ENCODE data around the gene YBEY.

The YBEY gene

DNA sequence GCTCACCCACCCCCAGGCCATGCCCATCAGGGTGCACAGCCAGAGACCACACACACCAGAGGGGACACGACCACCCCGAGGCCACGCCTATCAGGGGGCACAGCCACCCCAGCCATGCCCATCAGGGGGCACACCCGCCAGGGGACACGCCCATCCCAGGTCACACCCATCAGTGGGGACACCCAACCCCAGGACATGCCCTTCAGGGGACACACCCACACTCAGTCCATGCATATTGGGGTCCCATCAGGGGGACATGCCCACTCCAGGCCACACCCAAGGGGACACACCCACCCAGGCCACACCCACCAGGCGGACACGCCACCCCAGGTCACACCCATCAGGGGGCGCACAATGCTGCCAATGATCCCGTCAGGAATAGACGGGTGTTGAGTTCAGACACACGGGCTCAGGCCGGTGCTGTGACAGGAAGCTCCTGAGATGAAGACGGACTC is 21.4 kb upstream of the YBEY start:
- DNase-seq, result no peak

DNA sequence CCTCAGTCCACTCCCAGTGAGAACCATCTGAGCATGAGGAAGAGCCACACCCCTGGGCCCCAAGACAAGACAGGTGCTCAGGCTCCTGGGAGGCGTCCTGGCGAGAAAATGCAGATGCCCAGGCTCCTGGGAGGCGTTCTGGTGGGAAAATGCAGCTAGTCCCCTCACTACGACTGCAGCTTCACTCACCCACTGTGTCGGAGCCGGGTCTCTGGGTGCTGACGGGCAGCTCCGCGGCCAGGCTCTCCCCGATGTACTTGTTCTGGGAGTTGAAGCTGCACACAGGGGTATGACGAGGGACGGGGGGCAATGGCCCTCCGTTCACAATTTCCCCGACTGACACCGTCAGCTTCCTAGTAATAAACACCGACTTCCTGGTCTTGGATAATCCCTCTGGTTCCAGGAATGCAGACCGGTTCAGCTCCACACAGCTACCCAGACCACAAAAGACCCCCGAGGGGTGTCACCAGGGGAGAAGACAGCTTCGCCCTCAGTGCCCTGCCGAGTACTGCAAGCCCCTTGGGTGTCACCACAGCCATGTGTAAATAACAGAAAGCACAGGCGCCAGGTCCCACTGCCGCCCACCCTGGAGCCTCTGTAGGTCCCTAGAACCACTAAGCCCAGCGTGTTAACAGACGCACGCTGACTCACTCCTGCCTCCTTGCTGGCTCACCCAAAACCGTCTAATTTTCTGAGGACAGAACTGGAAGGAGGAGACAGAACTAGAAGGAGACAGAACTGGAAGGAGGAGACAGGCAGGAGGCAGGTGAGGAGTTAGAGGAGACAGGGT is 20.2 kb upstream of the YBEY start:
- no peak for DNase-seq

DNA sequence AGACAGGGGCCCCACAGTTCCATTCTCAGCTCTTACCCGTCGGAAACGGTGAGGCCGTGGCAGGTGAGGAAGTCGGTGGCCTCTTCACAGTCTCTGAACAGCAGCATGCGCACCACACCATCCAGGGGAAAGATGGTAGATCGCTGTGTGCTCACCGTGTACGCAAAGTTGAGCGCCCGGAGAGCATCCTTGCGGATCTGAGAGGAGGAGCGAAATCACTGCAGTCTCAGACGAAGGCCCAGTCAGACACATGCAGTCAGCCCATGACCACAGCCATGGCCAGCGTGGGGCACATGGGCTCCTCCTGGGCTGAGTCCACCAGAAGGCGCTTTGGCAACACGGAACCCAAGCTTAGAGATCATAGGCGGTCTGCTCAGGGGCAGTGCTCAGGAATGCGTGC is 19.2 kb upstream of the YBEY start:
- no peak for DNase-seq

DNA sequence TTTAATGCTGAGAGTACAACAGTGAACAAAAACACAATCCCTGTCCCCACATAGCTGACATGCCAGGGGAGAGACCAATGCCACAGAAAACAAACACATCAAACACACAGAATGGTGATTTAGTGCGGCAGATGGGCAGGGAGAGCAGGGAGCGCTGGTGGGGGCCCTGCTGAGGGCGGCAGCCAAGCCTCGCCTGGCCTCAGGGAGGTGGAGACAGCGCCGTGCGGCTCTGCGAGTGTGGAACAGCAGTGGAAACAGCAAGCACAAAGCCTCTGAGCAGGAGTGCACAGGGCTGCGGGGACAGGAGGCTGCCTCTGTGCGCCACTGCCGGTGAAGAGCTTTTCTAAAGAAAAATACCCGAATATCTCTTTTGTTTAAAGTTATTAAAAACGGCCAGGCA is 17.8 kb upstream of the YBEY start:
- DNase-seq, result no peak

DNA sequence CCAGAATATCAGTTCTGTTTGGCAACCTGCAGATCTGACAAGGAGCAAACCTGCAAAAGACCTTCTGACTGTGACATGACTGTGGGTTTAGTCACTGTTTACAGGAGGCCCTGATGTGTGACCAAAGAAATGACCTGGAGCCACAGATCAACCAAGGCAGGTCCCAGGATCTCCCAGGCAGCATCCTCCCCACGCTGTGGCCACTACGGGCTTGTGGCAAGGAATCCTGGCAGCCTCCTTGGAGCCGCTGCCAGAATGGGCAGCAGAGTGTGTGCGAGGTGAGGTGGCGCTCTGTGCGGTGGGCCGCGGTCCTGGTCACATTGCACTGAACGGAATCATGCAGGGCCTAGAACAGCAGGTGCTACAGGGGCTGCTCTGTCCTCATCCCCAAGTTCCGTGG is 16.7 kb upstream of the YBEY start:
- DNase-seq, result peak; percentile 96

DNA sequence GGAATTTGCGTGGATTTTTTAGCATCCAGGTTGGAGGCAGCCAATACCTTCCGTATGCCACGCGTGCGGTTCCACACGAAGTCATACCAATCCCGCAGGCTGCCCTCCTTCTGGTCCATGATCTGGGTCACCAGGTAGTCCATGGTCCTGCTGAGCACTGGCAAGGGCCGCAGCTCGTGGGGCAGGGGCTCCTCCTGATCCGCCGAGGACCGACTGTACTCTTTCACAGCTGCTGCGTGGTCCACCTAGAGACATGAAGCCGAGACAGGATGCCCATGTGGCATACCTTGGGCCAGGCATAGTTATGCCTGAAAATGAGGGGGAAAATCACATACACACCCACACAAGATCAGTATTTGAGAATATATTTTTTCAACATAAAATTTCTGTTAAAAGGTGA is 12.8 kb upstream of the YBEY start:
- no peak for DNase-seq

DNA sequence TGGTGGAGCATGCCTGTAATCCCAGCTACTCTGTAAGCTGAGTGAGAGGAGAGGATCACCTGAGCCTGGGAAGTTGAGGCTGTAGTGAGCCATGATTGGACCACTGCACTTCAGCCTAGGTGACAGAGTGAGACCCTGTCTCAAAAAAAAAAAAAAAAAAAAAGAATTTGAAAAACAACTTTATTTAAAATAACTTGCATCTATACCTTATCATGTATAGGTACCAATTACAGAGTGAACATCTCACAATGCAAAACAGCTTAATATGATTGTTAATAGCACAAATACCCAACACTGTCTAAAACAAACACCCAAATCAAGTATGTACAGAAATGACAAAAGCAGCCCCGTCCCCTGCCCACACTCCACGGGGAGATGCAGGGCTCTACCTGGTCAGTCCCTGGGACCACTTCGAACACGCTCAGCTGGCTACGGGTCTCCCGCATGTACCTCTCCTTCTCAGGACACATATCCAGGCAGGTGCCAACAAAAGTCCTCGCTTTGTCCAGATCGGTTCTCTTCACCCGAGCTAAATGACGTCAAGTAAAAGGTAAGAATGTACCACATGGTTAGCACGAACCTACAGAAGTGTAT is 11.2 kb upstream of the YBEY start:
- DNase-seq, result no peak

DNA sequence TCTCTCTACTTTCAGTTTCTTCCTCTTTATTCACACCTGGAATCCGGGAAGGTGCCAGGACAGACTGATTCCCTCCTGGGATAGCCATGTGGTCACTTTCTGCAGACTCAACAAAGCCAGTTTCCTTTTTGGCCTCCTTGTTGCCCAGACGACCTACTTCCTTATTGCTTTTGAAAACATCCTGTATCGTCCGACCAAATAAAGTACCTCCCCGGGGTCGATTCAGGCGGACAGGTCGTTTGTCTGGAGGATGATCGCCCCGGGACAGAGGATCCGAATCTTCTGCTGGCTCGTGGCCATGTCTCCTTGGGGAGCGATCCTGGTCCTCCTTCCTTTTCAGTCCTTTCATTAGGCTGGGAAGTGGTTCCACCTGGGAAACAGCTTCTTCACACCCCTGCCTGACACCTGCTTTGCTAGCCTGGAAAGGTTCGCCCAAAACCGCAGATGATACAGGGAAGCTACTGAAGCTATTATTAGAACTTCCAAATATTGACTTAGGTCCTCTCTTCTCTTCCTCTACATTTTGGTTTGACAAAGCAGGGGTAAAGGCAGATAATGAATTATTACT is 2.0 kb upstream of the YBEY start:
- DNase-seq, result no peak

DNA sequence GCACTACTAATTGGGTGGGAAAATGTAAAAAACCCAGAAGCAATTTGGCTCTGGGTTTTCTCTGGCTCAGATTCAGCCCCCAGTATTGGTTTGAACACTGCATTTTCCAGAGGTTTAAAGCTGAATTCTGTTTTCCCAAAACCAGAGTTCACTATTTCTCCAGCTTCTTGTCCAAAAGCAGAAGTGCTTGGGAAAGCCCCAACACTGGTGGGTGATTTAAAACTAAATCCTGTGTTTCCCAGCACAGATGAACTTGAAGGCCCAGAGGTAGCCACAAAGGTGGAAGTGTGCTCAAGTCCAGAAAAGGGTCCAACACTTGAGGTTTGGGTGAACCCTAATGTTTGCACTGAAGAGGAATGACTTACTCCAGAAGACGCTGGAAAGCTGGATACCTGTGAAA is 1.4 kb upstream of the YBEY start:
- no peak for DNase-seq

DNA sequence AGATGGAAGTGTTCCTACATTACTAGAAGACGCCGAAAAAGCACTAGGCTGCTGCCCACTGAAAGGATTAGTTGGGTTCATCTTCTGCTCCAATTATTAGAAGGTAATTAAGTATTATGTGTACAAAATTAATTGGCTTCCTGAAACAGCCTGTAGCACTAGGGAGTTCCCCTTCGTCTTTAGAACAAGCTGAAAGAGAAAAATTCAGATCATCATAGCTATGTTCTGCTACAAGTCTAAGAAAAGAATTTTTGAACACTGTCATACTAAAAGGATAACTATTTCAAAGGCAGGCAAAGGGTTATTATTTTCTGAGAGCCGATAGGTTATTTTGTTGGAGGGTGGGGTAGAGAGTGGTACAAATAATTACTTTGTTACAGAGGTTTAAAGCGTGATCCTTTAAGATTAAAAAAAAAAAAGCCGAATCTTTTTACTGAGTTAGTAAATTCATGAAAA is 908 bp upstream of the YBEY start, which contains the start of gene MCM3AP:
MCM3AP (minus strand) TSS at position 406 of the 456 bp plus-strand sequence; CDS start at position 81, 325 bp downstream.
- DNase-seq, result no peak

DNA sequence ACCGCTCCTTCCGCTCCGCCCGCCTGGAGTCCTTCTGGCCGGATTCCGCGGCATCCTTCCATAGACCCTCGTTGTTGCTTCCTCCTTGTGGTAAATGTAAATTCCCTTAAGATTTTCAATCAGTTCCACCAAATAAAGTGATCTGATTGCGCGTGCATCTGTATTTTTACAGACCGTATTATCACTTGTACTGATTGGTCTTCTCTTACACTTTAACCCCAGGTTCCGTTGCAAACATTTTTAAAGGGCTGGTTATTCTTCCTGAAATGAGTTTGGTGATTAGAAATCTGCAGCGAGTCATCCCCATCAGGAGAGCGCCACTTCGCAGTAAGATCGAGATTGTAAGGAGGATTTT is 483 bp downstream of the YBEY start:
- no peak for DNase-seq

DNA sequence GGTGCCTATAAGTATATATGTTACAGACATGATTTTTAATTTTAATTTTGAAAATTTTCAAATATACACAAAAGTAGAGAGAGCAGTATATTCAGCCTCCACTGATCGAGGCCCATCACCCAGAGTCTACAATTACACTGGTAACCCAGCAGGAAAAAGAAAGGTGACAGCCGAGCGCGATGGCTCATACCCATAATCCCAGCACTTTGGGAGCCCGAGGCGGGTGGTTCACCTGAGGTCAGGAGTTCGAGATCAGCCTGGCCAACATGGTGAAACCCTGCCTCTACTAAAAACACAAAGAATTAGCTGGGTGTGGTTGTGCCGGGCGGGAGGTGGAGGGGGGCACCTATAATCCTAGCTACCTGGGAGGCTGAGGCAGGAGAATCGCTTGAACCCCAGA is 1.4 kb downstream of the YBEY start:
- DNase-seq, result no peak

DNA sequence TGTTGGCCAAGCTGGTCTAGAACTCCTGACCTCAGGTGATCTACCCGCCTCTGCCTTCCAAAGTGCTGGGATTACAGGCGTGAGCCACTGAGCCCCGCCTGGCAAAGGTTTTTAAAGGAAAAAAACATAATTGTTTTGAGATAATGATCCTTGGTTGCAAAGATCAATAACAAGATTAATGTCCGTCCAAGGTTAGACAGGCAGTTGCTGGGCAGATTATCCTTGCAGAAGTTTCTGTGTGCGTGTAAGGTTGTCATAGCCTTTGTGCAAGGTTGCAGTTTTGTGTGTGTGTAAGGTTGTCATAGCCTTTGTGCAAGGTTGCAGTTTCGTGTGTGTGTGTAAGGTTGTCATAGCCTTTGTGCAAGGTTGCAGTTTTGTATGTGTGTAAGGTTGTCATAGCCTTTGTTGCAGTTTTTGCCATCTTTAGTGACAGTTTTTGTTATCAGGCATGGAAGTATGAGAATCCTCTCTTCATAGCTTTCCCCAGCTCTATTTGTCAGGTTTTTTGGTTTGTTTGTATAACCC is 3.6 kb downstream of the YBEY start:
- no peak for DNase-seq

DNA sequence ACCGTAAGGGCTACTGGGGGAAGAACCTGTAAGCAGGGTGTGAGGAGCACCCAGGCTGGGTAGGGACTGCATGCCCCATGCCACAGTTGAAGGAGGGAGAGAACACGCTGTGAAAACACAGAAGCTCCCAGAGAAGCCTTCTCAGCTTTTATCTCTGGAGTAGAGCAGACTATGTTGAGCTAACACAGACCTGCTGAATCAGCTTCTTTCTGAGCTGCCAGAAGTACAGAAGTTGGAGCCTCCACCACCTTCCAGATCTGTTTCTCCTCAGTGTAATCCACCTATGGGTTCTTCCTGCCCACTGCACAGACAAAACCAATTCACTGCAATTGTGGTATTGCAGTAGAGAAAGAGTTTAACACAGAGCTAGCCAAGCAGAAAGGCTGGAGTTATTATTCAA is 5.4 kb downstream of the YBEY start:
- no peak for DNase-seq

DNA sequence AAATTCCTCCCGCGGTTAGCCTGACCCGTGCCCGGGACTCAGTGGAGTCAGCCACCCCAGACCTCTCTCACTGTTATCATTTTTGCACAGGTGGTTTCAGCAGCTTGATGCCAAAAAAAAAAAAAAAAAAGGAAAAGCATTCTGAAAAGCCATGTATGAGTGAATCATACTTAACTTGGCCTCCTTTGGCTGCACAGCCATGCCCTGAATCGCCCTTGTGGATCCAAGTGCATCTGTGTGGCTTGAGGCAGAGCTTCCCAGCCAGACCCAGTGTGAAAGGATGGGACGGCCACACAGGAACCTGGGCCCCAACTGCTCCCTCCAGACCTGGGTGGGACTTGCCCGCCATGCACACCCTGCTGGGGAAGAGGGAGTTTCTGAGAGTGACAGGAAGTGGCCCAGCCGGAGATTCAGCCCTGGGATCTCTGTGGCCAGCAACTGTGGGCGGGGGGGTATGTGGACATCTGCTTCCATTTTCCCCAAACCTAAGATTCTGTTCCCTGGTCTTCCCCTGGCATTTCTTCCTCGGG is 8.6 kb downstream of the YBEY start:
- peak; percentile 76 for DNase-seq

DNA sequence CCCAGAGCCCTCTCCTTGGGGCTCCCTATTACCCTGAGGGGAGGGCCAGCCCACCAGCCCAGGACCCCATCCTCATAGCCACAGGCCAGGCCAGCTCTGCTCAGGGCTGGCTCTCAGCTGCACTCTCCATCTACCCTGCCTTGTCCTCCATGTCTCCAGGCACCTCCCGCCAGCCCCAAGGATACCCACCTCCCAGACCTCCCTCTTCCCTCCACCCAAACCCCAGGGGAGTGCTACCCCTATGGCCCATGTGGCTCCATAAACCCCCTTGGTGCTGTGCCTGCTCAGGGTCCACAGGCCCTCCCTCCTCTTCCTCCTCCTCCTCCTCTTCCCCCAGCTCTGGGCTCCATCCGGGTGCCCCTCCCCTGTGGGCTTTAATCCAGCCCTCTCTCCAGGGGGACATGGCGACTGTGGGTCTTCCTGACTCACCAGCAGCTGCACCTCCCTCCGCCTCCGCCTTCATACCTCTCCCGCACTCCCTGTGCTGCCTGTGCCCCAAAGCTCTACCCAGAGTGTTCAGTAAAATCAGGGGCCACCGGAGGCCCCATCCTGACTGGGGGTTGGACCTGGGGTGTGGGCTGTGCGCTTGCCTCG is 9.1 kb downstream of the YBEY start:
- DNase-seq, result no peak

DNA sequence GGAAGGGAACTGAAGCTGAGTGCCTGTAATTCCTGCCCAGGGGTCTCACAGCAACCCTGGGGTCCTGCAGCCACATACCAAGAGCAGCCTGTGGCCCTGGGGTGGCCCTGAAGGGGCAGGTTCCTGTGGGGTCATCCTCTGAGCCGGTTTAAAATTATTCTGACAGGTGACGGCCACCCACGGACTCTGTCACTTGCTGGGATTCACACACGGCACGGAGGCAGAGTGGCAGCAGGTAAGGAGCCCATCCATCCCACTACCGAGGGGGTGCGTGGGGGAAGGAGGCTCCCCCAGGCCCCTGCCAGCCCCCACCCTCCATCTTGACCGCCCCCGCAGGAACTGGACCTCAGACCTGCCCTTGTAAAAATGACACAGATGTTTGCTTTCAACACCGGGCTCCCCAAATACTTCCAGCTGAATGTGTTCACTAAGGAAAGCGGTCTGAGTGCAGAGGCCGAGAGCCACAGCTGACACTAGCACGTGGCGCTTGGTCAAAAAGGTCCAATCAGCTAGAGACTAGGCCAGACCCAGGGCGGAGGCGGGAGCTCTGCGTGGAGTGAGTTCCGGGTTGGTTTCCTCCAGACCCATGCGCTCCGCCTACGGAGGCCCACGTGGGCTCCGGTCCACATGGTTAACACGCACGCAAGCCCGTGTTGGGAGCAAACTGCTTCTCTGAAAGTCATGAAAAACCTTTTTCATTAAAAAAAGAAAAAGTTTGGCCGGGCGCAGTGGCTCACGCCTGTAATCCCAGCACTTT is 10.0 kb downstream of the YBEY start:
- DNase-seq, result no peak

DNA sequence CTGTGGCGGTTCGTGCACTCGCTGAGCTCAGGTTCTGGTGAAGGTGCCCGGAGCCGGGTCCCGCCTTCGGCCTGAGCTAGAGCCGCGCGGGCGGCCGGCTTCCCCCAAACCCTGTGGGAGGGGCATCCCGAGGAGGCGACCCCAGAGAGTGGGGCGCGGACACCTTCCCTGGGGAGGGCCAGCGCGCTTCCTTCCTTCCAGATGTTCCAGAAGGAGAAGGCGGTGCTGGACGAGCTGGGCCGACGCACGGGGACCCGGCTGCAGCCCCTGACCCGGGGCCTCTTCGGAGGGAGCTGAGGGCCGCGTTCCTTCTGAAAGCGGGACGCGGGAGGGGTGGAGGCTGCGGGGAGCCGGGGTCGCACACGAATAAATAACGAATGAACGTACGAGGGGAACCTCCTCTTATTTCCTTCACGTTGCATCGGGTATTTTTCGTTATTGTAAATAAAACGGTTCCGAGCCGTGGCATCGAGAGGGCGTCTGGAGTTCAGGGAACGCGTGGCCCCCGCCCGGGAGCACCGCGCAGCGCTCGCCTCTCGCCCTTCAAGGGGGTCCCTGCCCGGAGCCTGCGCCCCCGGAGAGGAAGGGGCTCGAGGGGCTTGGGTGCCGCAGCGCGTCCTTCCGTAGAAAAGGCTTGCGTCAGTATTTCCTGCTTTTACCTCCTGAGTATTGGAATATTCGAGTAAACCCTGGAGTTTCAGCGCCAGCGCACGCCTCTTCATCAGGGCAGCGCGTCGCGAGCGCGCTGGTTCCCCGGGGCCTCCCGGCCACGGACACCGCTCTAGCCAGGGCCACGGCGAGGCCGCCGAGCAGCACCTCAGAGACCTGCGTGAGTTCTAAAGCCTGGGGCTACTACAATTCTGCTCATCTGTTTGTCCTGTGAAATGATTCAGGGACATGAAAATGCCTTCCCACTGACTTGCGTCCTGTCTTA is 11.5 kb downstream of the YBEY start:
- DNase-seq, result no peak

DNA sequence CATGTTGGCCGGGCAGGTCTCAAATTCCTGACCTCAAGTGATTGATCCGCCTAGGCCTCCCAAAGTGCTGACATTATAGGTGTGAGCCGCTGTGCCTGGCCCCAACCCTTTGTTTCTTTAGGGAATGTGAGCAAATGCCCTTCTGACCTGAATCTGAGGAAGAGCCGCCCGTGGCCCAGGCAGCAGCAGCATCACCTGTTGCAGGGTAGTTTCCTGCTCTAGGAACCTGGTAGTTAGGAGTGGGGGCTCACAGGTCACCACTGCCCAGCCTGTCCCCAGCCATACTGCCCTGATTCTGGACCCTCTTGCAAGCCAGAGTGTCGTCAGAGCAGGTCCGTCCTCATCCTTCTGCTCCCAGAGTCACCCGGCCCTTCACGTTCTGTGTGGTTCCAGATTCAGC is 13.0 kb downstream of the YBEY start:
- no peak for DNase-seq

DNA sequence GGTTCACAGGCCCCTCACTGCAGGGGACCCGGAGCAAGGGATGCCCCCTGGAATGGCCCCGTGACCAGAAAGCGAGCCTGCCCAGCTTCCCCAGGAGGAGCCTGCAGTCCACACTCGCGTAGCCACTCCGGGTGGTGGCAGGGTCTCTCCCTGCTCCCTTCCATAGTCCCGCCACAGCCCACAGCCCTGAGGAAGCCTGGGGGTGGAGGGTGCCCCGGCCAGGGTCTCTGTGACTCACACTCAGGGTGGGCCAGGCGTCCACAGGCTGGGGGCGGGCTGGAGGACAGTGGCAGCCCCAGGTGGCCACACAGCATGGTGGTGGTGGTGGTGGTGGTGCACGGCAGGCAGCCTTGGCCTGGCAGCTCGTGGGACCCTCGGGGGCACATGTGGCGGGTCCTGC is 15.6 kb downstream of the YBEY start:
- no peak for DNase-seq

DNA sequence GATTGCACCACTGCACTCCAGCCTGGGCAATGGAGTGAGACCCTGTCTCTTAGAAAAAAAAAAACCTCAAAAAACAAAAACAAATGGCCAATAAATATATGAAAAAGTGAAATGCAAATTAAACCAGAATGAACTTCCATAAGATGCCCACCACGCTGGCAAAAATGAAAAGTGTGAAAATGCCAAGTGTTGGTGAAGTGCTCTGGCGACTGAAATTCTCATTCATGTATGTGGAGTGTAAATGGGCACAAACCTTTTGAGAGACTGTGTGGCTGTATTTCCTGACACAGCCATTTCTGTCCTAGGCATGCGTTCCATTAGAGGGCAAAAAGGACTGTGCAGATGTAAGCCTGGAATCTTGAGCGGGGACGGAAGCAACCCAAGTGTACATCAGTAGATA is 18.3 kb downstream of the YBEY start:
- DNase-seq, result no peak

DNA sequence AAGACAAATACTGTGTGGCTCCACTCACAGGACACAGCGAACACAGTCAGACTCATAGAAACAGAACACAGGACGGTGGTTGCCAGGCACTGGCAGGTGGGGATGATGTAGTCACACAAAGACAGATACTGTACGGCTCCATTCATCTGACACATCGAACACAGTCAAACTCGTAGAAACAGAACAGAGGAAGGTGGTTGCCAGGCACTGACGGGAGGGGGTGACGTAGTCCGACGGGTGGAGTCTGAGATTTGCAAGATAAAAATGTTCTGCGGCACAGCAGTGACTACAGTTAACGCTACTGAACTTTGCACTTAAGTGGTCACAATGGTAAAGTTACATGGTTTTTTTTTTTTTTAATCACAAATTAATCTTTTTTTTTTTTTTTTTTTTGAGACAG is 18.8 kb downstream of the YBEY start:
- no peak for DNase-seq
